Psoas muscle (tissue), 8 donors: ENCODE results near the gene CLEC18A. TPM values are rescaled to one million over a fixed set of nuclear protein-coding genes. Genes with fewer than 3 reads are reported as not detected.

ENCODE experiments used
- ATAC-seq, 4 donors: fragments of 200-7000 bp; cut with Tn5 transposase; one replicate each; pipeline ENCODE4 v1.9.1; 2020; ENCODE audit warnings: moderate library complexity in 3 of 4, mild to moderate bottlenecking in 2 of 4
- DNase-seq, 2 donors: peaks; one replicate each; pipeline ENCODE4 v3.0.0-alpha.2; 2020
- H3K27ac ChIP-seq: fragments of 200-600 bp; one replicate; pipeline ENCODE4 v1.8.0; 2022
- H3K27me3 ChIP-seq, 3 donors: fragments of 200-600 bp in 1 of 3; one replicate each; pipeline versions ENCODE4 v1.6.1 to v1.8.0; 2013 to 2022; ENCODE audit warnings: low read length in 2 of 3, mild to moderate bottlenecking in 2 of 3, moderate library complexity in 1 of 3; ENCODE audit not compliant: insufficient read depth in 3 of 3
- H3K36me3 ChIP-seq, 2 donors: fragments of 200-600 bp in 1 of 2; one replicate each; pipeline versions ENCODE4 v1.6.1 to v1.8.0; 2013 to 2022; ENCODE audit warnings: low read depth in 1 of 2, mild to moderate bottlenecking in 1 of 2, moderate library complexity in 1 of 2; ENCODE audit not compliant: insufficient read depth in 1 of 2
- H3K4me1 ChIP-seq: fragments of 200-600 bp; one replicate; pipeline ENCODE4 v1.8.0; 2022
- H3K4me3 ChIP-seq: fragments of 200-600 bp; one replicate; pipeline ENCODE4 v1.8.0; 2022; ENCODE audit warnings: mild to moderate bottlenecking
- H3K9me3 ChIP-seq: fragments of 200-600 bp; one replicate; pipeline ENCODE4 v1.8.0; 2022
- WGBS, 3 donors: extraction: QIAGEN DNeasy Blood & Tissue Kit; methylation state at CpG; one replicate each; pipeline versions ENCODE4 v1.1.6 to v1.1.7; 2013; 5-methylcytosine and 5-hydroxymethylcytosine counted together
- intact Hi-C, 2 donors: fragments of 100-400 bp; cut with DNase I; formaldehyde crosslinking; loops; one replicate each; pipeline versions ENCODE4 v1.11.0 to v1.14.2; 2022
- polyA plus RNA-seq, 3 donors: library from polyadenylated mRNA; stranded (reverse); fragments of 200-250 nt; gene quantifications; one replicate each; pipeline ENCODE4 v1.2.3, GENCODE V29; 2013
- total RNA-seq, 4 donors: library from RNA; stranded (reverse); fragmentation: NEBNext Ultra II Directional in 2 of 4; extraction: Animal tissue kit (Norgen Biotek cat#: 25700) in 2 of 4; gene quantifications; one replicate each; pipeline versions ENCODE4 v1.2.1 to v1.2.4, GENCODE V29; 2021 to 2023
- TF ChIP-seq, protein P1 (sequence below): fragments of 200-600 bp; IDR thresholded peaks from one replicate; pipeline ENCODE4 v1.8.0; 2022; ENCODE audit warnings: antibody characterized with exemption
- donor health status: healthy with polysubstance abuse.
- donor health status: DM: no; HTN: no; CAD: no; lungs with moderate emphysema.
- donor health status: Bipolar disorder and iron deficiency.
- donor health status: healthy.
- donor health status: DM: yes; HTN: yes; CAD: no.
- donor health status: DM: no; HTN: no; CAD: no.
- donor health status: DM: no; HTN: no; CAD: no.
- donor health status: DM: yes; HTN: yes; CAD: no.

Gene CLEC18A
- total and polyA plus RNA-seq, 7 donors, result 0.10 to 0.27 (median 0.22) TPM; not detected in 2

- DNase-seq (no peak), ATAC-seq (no peak)
- Histone ChIP-seq H3K36me3 (peaks cover 0 to 6% of the 10 kb centered on the region in 2 donors), H3K4me3 (no peak overlapping the region), H3K4me1 (peaks cover 23% of the 10 kb centered on the region), H3K27ac (peak overlapping the region; percentile 55), H3K27me3 (no peaks in the 10 kb centered on the region), H3K9me3 (no peaks in the 10 kb centered on the region)
- intact Hi-C loops, result no loop called here
- 73 to 78% (median 74%) methylated on average over 10 to 11 of the region's 11 CpGs for WGBS, 3 donors
- TF ChIP-seq, protein P1, sequence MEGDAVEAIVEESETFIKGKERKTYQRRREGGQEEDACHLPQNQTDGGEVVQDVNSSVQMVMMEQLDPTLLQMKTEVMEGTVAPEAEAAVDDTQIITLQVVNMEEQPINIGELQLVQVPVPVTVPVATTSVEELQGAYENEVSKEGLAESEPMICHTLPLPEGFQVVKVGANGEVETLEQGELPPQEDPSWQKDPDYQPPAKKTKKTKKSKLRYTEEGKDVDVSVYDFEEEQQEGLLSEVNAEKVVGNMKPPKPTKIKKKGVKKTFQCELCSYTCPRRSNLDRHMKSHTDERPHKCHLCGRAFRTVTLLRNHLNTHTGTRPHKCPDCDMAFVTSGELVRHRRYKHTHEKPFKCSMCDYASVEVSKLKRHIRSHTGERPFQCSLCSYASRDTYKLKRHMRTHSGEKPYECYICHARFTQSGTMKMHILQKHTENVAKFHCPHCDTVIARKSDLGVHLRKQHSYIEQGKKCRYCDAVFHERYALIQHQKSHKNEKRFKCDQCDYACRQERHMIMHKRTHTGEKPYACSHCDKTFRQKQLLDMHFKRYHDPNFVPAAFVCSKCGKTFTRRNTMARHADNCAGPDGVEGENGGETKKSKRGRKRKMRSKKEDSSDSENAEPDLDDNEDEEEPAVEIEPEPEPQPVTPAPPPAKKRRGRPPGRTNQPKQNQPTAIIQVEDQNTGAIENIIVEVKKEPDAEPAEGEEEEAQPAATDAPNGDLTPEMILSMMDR, result no peak
These were observed 26.9 kb upstream of the CLEC18A start for GRCh38 chr16:69924041-69924775.

DNA sequence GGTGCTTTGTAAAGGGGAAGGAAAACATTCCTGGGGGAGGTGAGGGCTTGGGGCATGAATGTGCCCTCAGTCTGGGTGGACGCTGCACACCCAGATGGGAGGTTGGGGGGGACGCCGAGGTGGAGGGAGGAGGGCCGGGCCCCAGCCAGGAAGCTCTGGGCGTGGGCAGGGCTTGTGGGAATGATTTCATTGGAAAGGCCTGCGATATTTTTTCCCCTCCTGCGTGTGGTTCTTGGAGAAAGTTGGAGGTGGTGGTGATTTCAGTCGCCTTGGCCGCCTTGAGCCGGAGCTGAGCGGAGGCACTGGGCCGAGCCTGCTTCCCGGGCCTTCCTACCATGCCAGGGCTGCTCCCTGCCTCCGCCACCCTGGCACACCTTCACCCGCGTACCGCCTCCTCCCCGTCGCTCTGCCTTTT is 26.4 kb upstream of the CLEC18A start:
- H3K36me3 ChIP-seq, result peaks cover 0 to 12% of the 10 kb centered on the region in 2 donors
- H3K27ac ChIP-seq, result peak overlapping the region; percentile 73
- H3K9me3 ChIP-seq, result no peaks in the 10 kb centered on the region
- 60 to 72% (median 67%) methylated on average over 18 to 19 of the region's 19 CpGs for WGBS, 3 donors
- H3K4me3 ChIP-seq, result peak overlapping the region; percentile 47
- ATAC-seq, result peak in 2 of 4 donors; percentile 17 to 51
- TF ChIP-seq, protein P1, result no peak
- DNase-seq, result peak; percentile 59 to 79
- intact Hi-C loops, result loop anchor here in 1 of 2 donors (5.0 kb wide), 1 partner anchor 62 kb away; no protein-coding TSS in a partner anchor
- peaks cover 23% of the 10 kb centered on the region for H3K4me1 ChIP-seq
- H3K27me3 ChIP-seq, result no peaks in the 10 kb centered on the region

GRCh38 chr16:69925311-69925710 is 25.8 kb upstream of the CLEC18A start:
- ATAC-seq (no peak), DNase-seq (no peak)
- H3K4me1 ChIP-seq, result peaks cover 22% of the 10 kb centered on the region

DNA sequence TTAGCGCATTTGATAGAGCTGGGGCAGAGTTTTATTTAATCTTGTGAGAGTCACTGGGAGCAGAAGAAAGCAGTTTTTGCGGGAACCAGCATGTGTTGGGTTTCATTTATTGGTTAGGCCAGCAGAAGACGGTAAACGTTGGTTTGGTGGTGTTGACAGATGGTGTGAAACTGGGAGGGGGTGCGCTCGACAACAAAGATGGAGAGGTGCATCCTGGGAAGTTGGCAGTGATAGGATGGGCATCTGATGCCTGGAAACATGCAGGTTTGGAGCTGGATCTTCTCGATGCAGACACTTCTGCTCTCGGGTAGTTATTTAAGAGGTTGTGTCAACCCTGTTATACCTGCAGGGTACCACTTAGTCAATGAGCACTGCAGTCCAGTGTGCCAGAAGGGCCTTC is 24.9 kb upstream of the CLEC18A start:
- Histone ChIP-seq H3K27me3 (no peaks in the 10 kb centered on the region), H3K4me3 (peak overlapping the region; percentile 47), H3K36me3 (peaks cover 0 to 23% of the 10 kb centered on the region in 2 donors), H3K9me3 (no peaks in the 10 kb centered on the region), H3K27ac (no peak overlapping the region), H3K4me1 (peaks cover 13% of the 10 kb centered on the region)
- intact Hi-C loops, result loop anchor here in 1 of 2 donors (5.0 kb wide), 1 partner anchor 64 kb away; no protein-coding TSS in a partner anchor
- TF ChIP-seq, protein P1, result no peak
- no peak for ATAC-seq
- 80 to 87% (median 84%) methylated on average over 8 of the region's 8 CpGs for WGBS, 3 donors
- DNase-seq, result no peak

More at GRCh38 chr16:69925311-69925710, 25.8 kb upstream of the CLEC18A start:
- WGBS, 3 donors, result 56 to 70% (median 68%) methylated on average over 8 of the region's 8 CpGs
- intact Hi-C loops, result loop anchor here in 1 of 2 donors (5.0 kb wide), 1 partner anchor 63 kb away; no protein-coding TSS in a partner anchor
- H3K4me3 ChIP-seq, result peak overlapping the region; percentile 47
- H3K27ac ChIP-seq, result peak overlapping the region; percentile 73
- no peaks in the 10 kb centered on the region for H3K9me3 ChIP-seq
- no peaks in the 10 kb centered on the region for H3K27me3 ChIP-seq
- H3K36me3 ChIP-seq, result peaks cover 0 to 15% of the 10 kb centered on the region in 2 donors
- TF ChIP-seq, protein P1, result no peak
